Measurements from ENCODE around the gene FUBP1. TPM values are rescaled to one million over a fixed set of nuclear protein-coding genes. Genes with fewer than 3 reads are reported as not detected.
A peak's percentile ranks its signal among the peaks of the same experiment; 100 is the strongest.

Gene FUBP1
- total and polyA plus RNA-seq, 2 of the 8 experiments (the other 6 are each of a cell fraction or from before 2014, with no cell fraction given), result 184 to 201 TPM

DNA sequence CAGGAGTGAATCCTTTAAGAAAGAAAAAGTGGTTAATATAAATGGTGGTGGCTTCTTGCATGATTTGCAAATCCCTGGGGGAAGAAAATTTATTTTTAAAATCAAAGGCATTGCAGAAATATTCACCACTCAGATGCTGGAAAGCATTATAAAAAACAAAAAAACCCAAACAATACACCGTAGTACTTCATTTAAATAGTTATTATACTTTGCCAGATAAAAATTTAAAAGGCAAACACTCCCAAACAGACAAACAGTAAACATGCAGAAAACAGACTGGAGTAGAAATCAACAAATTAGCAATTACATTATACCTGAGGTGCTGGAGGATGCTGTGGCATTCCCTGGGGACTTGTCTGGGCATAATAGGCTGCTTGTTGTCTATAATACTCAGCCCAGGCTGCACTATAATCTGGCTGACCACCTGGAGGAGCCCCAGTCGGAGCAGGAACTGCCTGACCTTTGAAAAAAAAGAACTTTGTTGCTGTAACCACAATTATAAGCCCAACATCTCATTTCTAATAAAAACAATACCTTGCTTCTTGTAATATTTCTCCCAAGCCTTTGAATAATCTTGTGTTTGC lies 29.9 kb downstream of the FUBP1 start:
- H3K4me3 ChIP-seq (ENCODE audit: extremely low read depth in 1 of 4, insufficient read depth in 2 of 4, low read depth in 3 of 4, low read length in 4 of 4), result no peak overlapping the region
- H3K79me1 ChIP-seq (ENCODE audit: low read depth, low read length), result no peaks in the 10 kb centered on the region
- no peak for DNase-seq (ENCODE audit: low read depth in 1 of 2, low spot score in 2 of 2)
- H3K23me2 ChIP-seq (ENCODE audit: low read depth, low read length), result no peaks in the 10 kb centered on the region
- ChIA-PET POLR2A (ENCODE audit: partially characterized antibody) (interaction anchor here (1.6 kb wide), 1 partner anchor 30 kb away, joined by 6 read pairs; the partner anchor contains the start of gene FUBP1), CTCF (ENCODE audit: partially characterized antibody) (interaction anchor here (0.6 to 2.3 kb wide), 4 partner anchors 10 to 156 kb away, joined by 3 to 6 read pairs (median 4); no protein-coding TSS in a partner anchor)
- H2BK20ac ChIP-seq (ENCODE audit: low read length), result no peak overlapping the region
- no peak overlapping the region for H3K4ac ChIP-seq (replicated peaks; ENCODE audit: insufficient read length, low read depth, low read length)
- H3K9me3 ChIP-seq (ENCODE audit: insufficient read depth in 2 of 2, low read depth in 1 of 2, low read length in 1 of 2), result no peaks in the 10 kb centered on the region
- 85% methylated on average over 2 of the region's 2 CpGs; no CpG with 5 or more reads in 1 of the 2 experiments for WGBS, 2 experiments (ENCODE audit: extremely low coverage in 1 of 2, insufficient coverage in 1 of 2, insufficient read length in 1 of 2, insufficient replicate concordance in 2 of 2, low coverage in 1 of 2, low lambda C conversion rate in 2 of 2, missing lambda C conversion rate in 1 of 2)
- H3K14ac ChIP-seq (ENCODE audit: insufficient read length), result no peak overlapping the region
- H2AFZ ChIP-seq (ENCODE audit: low read length), result no peak overlapping the region
- H3K18ac ChIP-seq (ENCODE audit: extremely low read depth, low read length), result no peak overlapping the region
- H2BK5ac ChIP-seq (ENCODE audit: low read depth, low read length), result no peak overlapping the region
- H4K8ac ChIP-seq (ENCODE audit: extremely low read depth, insufficient read depth, low read length), result no peak overlapping the region
- H4K91ac ChIP-seq (replicated peaks; ENCODE audit: insufficient read length, low read length), result no peak overlapping the region
- no peak overlapping the region for H2BK120ac ChIP-seq (replicated peaks; ENCODE audit: low read depth, low read length)
- no peak overlapping the region for H3K4me2 ChIP-seq (ENCODE audit: insufficient read depth in 1 of 2, low read depth in 2 of 2, low read length in 2 of 2)
- no peak overlapping the region for H2BK15ac ChIP-seq (ENCODE audit: low read length)
- peaks cover 7 to 96% (median 53%) of the 10 kb centered on the region in 4 experiments for H3K36me3 ChIP-seq (ENCODE audit: control insufficient read depth in 2 of 4, insufficient read depth in 4 of 4, low read length in 3 of 4)
- no peak overlapping the region for H3K9ac ChIP-seq (replicated peaks in 1 of 4; ENCODE audit: extremely low read depth in 1 of 4, low read depth in 3 of 4, low read length in 3 of 4)
- H3K4me1 ChIP-seq (replicated peaks in 1 of 4; ENCODE audit: control insufficient read depth in 3 of 4, insufficient read depth in 4 of 4, low read length in 3 of 4), result no peaks in the 10 kb centered on the region
- no peak overlapping the region for H2AK5ac ChIP-seq (ENCODE audit: low read depth, low read length)
- H3K79me2 ChIP-seq (ENCODE audit: control insufficient read depth in 1 of 2, insufficient read depth in 2 of 2, low read length in 2 of 2), result no peaks in the 10 kb centered on the region
- no peaks in the 10 kb centered on the region for H3K27me3 ChIP-seq (replicated peaks in 1 of 4; ENCODE audit: control insufficient read depth in 3 of 4, extremely low read depth in 1 of 4, insufficient read depth in 3 of 4, low read length in 3 of 4)
- FAIRE-seq, result no peak
- no peak overlapping the region for H3K56ac ChIP-seq (replicated peaks; ENCODE audit: insufficient read length, low read depth, low read length)
- H2BK12ac ChIP-seq (ENCODE audit: low read depth, low read length), result no peak overlapping the region
- no peak overlapping the region for H3K23ac ChIP-seq (ENCODE audit: insufficient read length)
- H4K5ac ChIP-seq (ENCODE audit: insufficient read length, low read depth, low read length), result no peak overlapping the region
- peaks cover 2 to 4% of the 10 kb centered on the region in 2 experiments for H4K20me1 ChIP-seq (replicated peaks in 1 of 2; ENCODE audit: control insufficient read depth in 1 of 2, insufficient read depth in 2 of 2, low read length in 2 of 2)
- no peak overlapping the region for H3K27ac ChIP-seq (ENCODE audit: low read depth, low read length)
- TF ChIP-seq EP300 (IDR thresholded peaks at IDR 0.05; ENCODE audit: borderline replicate concordance in 1 of 2, low read depth in 2 of 2, low read length in 2 of 2) (no peak), POU5F1 (IDR thresholded peaks at IDR 0.05; ENCODE audit: low read depth, low read length) (no peak), POLR2AphosphoS5 (IDR thresholded peaks at IDR 0.05; ENCODE audit: low read depth, low read length) (no peak), KDM1A (IDR thresholded peaks at IDR 0.05; ENCODE audit: borderline replicate concordance, low read length) (no peak), POLR2A (IDR thresholded peaks at IDR 0.05; ENCODE audit: control extremely low read depth in 1 of 2, low read depth in 2 of 2, low read length in 2 of 2) (no peak), SAP30 (IDR thresholded peaks at IDR 0.05; ENCODE audit: insufficient read depth, insufficient replicate concordance, low read length) (no peak), ZNF274 (IDR thresholded peaks at IDR 0.05; ENCODE audit: borderline replicate concordance, extremely low read depth, low read length) (no peak), RAD21 (IDR thresholded peaks at IDR 0.05 in 1 of 2, conservative IDR thresholded peaks at IDR 0.05 in 1 of 2; ENCODE audit: low read depth in 2 of 2, low read length in 2 of 2) (peak in 1 of 2 experiments; percentile 9; a peak in 1 of 4 replicates), TEAD4 (IDR thresholded peaks at IDR 0.05; ENCODE audit: low read depth, low read length) (no peak)
- TF ChIP-seq, protein P1, sequence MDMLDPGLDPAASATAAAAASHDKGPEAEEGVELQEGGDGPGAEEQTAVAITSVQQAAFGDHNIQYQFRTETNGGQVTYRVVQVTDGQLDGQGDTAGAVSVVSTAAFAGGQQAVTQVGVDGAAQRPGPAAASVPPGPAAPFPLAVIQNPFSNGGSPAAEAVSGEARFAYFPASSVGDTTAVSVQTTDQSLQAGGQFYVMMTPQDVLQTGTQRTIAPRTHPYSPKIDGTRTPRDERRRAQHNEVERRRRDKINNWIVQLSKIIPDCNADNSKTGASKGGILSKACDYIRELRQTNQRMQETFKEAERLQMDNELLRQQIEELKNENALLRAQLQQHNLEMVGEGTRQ (IDR thresholded peaks at IDR 0.05; ENCODE audit: low read length), result no peak

All from H1 (cell line).